GM23338 (cell line): ENCODE measurements around the gene SPOCK2. TPM values are rescaled to one million over a fixed set of nuclear protein-coding genes. Genes with fewer than 3 reads are reported as not detected.

ENCODE experiments used
- ATAC-seq: fragments of 200-7000 bp; cut with Tn5 transposase; 3 replicates; pipeline ENCODE4 v1.9.1; 2020
- DNase-seq: peaks from one replicate; pipeline ENCODE4 v3.0.0-alpha.2; 2015; ENCODE audit warnings: low spot score
- H2AFZ ChIP-seq: fragments of 200-600 bp; sonication (generic); 2 replicates; pipeline ENCODE4 v1.8.0; 2016; ENCODE audit warnings: antibody characterized with exemption, mild to moderate bottlenecking, moderate library complexity
- H3F3A ChIP-seq: fragments of 200-600 bp; sonication (generic); replicated peaks from 2 replicates; pipeline ENCODE4 v1.8.0; 2017; ENCODE audit warnings: antibody characterized with exemption, mixed run types, low read depth
- H3K27ac ChIP-seq: fragments of 200-600 bp; sonication (generic); 2 replicates; pipeline ENCODE4 v1.6.1; 2016; ENCODE audit warnings: low read depth
- H3K27me3 ChIP-seq: fragments of 200-600 bp; sonication (generic); 2 replicates; pipeline ENCODE4 v1.8.0; 2016; ENCODE audit warnings: mild to moderate bottlenecking, mixed run types, moderate library complexity; ENCODE audit not compliant: insufficient read depth
- H3K36me3 ChIP-seq: fragments of 200-600 bp; sonication (generic); 2 replicates; pipeline ENCODE4 v1.8.0; 2016; ENCODE audit warnings: mild to moderate bottlenecking; ENCODE audit not compliant: insufficient read depth
- H3K4me1 ChIP-seq: fragments of 200-600 bp; sonication (generic); 2 replicates; pipeline ENCODE4 v1.8.0; 2016; ENCODE audit warnings: mild to moderate bottlenecking, moderate library complexity; ENCODE audit not compliant: insufficient read depth
- H3K4me2 ChIP-seq: fragments of 200-600 bp; sonication (generic); 2 replicates; pipeline ENCODE4 v1.7.1; 2017; ENCODE audit warnings: mixed run types
- H3K4me3 ChIP-seq: fragments of 200-600 bp; sonication (generic); 2 replicates; pipeline ENCODE4 v1.6.1; 2016; ENCODE audit warnings: mixed run types
- H3K79me2 ChIP-seq: fragments of 200-600 bp; sonication (generic); replicated peaks from 2 replicates; pipeline ENCODE4 v1.8.0; 2017; ENCODE audit warnings: mild to moderate bottlenecking; ENCODE audit not compliant: insufficient read depth
- H3K9me2 ChIP-seq: fragments of 200-600 bp; sonication (generic); 2 replicates; pipeline ENCODE4 v1.8.0; 2017; ENCODE audit not compliant: insufficient read depth
- H4K20me1 ChIP-seq: fragments of 200-600 bp; sonication (generic); replicated peaks from 2 replicates; pipeline ENCODE4 v1.8.0; 2017; ENCODE audit warnings: mild to moderate bottlenecking; ENCODE audit not compliant: insufficient read depth
- H3K27ac Mint-ChIP-seq: 2 replicates; pipeline ENCODE4 v1.8.0; 2020; ENCODE audit warnings: inconsistent platforms, mild to moderate bottlenecking, moderate library complexity, mixed read lengths
- H3K27me3 Mint-ChIP-seq: 3 replicates; pipeline ENCODE4 v1.8.0; 2022; ENCODE audit warnings: low read depth, mild to moderate bottlenecking, moderate library complexity, mixed read lengths, inconsistent platforms; ENCODE audit not compliant: insufficient read depth, poor library complexity
- H3K36me3 Mint-ChIP-seq: 3 replicates; pipeline ENCODE4 v1.8.0; 2021; ENCODE audit warnings: low read depth, mild to moderate bottlenecking, inconsistent platforms, moderate library complexity, mixed read lengths
- H3K4me1 Mint-ChIP-seq: 3 replicates; pipeline ENCODE4 v1.8.0; 2020; ENCODE audit warnings: mild to moderate bottlenecking, inconsistent platforms, mixed read lengths
- H3K4me3 Mint-ChIP-seq: 3 replicates; pipeline ENCODE4 v1.8.0; 2021; ENCODE audit warnings: moderate library complexity, mild to moderate bottlenecking, inconsistent platforms, mixed read lengths
- H3K9me3 Mint-ChIP-seq: 3 replicates; pipeline ENCODE4 v1.8.0; 2020; ENCODE audit warnings: moderate library complexity, mild to moderate bottlenecking, inconsistent platforms, mixed read lengths
- CREB1 ChIP-seq: fragments of 250-450 bp; sonication (Bioruptor Pico); IDR thresholded peaks from 2 replicates; pipeline ENCODE4 v1.5.0; 2020; ENCODE audit warnings: low read depth, mild to moderate bottlenecking, moderate library complexity
- JUNB ChIP-seq: IDR thresholded peaks from one replicate; pipeline ENCODE4 v1.6.1; 2016; ENCODE audit warnings: antibody characterized with exemption; ENCODE audit not compliant: unreplicated experiment
- polyA plus RNA-seq: library from polyadenylated mRNA; unstranded; fragments of >200 nt; fragmentation: Nextera tagmentation; extraction: Ambion mirVana; gene quantifications from 2 replicates; pipeline ENCODE4 v1.2.1, GENCODE V29; 2016
- total RNA-seq: library from RNA; depleted of rRNA; stranded (reverse); fragments of >200 nt; shearing (Covaris generic); gene quantifications from 2 replicates; pipeline ENCODE4 v1.2.3, GENCODE V29; 2014
- TF ChIP-seq, protein P1 (sequence below): fragments of 250-450 bp; sonication (Bioruptor Pico); IDR thresholded peaks from 2 replicates; pipeline ENCODE4 v1.5.0; 2020; ENCODE audit warnings: mild to moderate bottlenecking, moderate library complexity

The SPOCK2 gene
- total and polyA plus RNA-seq, 2 experiments from 2014 or later = 1.3 to 3.6 TPM

DNA sequence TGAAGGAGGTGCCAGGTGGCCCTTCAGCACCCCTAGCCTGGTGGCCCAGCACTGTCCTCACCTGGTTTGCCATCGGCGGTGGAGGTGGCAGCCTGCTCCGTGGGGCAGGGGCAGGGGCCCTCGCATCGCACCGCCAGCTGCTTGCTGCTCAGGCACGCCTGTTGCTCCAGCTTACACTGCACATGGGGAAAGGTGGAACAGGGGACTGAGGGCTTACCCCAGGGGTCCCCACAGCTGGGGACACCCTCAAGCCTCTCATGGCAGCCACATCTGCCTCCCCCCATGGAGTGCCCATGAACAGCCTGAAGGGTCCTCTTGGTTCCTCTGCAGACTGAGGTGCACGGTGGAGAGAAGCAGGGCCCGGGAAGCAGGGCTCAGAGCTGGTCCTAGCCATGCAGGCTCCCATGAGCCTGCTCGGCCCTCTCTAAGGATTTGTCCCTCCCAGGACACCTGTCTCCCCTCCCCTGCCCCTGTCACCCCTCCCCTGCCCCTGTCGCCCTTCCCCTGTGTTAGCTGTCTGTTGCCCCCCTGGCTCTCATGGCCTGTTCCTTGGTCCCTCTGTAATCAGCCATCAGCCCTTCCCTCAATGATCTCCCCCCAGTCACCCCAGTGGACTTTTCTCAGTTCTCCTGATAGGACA is 20.1 kb downstream of the SPOCK2 start (continued):
- no peak for TF ChIP-seq CREB1 (CRISPR knock-in tag)

DNA sequence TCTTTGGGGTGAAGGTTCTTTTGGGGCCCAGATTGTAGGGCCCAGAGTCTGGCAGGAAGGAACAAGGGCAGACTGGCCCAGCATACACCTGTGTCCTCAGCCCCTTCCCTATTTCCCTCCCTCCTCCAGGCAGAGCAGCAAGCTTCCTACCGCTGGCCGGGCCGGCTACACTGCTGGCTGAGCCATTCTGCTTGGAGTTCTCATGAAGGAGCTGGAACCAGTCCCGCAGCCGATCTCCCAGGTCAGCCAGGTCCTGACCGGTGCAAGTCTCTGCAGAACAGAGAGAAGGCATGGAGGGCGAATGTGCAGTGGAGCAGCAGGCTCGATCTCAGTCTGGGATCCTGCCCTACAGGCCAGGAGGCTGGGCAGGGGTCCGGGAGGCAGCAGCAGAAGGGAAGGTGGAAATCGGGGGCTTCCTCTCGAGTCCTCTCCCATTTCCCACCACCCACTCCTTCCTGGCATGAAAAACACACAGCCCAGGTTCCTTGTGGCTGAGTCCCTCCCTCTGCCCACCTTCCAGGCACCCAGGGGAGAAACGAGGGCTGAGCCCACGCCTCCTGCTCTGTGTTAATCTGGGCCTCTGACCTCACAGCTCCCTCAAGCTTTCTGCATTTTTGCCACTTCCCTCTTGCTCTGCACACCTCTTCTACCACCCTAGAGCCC is 20.8 kb downstream of the SPOCK2 start:
- Histone ChIP-seq H2AFZ (no peak overlapping the region), H3K79me2 (no peaks in the 10 kb centered on the region), H4K20me1 (no peaks in the 10 kb centered on the region), H3K36me3 (no peaks in the 10 kb centered on the region; the same call in 1 of the 2 replicates), H3K4me3 (no peak overlapping the region), H3K27me3 (no peaks in the 10 kb centered on the region), H3F3A (no peaks in the 10 kb centered on the region), H3K9me2 (no peaks in the 10 kb centered on the region), H3K4me1 (no peaks in the 10 kb centered on the region), H3K27ac (no peak overlapping the region), H3K4me2 (no peak overlapping the region)
- DNase-seq (no peak), ATAC-seq (no peak)
- H3K27me3 Mint-ChIP-seq = peaks cover 15% of the 10 kb centered on the region
- no peak overlapping the region for H3K4me3 Mint-ChIP-seq
- TF ChIP-seq, protein P1, sequence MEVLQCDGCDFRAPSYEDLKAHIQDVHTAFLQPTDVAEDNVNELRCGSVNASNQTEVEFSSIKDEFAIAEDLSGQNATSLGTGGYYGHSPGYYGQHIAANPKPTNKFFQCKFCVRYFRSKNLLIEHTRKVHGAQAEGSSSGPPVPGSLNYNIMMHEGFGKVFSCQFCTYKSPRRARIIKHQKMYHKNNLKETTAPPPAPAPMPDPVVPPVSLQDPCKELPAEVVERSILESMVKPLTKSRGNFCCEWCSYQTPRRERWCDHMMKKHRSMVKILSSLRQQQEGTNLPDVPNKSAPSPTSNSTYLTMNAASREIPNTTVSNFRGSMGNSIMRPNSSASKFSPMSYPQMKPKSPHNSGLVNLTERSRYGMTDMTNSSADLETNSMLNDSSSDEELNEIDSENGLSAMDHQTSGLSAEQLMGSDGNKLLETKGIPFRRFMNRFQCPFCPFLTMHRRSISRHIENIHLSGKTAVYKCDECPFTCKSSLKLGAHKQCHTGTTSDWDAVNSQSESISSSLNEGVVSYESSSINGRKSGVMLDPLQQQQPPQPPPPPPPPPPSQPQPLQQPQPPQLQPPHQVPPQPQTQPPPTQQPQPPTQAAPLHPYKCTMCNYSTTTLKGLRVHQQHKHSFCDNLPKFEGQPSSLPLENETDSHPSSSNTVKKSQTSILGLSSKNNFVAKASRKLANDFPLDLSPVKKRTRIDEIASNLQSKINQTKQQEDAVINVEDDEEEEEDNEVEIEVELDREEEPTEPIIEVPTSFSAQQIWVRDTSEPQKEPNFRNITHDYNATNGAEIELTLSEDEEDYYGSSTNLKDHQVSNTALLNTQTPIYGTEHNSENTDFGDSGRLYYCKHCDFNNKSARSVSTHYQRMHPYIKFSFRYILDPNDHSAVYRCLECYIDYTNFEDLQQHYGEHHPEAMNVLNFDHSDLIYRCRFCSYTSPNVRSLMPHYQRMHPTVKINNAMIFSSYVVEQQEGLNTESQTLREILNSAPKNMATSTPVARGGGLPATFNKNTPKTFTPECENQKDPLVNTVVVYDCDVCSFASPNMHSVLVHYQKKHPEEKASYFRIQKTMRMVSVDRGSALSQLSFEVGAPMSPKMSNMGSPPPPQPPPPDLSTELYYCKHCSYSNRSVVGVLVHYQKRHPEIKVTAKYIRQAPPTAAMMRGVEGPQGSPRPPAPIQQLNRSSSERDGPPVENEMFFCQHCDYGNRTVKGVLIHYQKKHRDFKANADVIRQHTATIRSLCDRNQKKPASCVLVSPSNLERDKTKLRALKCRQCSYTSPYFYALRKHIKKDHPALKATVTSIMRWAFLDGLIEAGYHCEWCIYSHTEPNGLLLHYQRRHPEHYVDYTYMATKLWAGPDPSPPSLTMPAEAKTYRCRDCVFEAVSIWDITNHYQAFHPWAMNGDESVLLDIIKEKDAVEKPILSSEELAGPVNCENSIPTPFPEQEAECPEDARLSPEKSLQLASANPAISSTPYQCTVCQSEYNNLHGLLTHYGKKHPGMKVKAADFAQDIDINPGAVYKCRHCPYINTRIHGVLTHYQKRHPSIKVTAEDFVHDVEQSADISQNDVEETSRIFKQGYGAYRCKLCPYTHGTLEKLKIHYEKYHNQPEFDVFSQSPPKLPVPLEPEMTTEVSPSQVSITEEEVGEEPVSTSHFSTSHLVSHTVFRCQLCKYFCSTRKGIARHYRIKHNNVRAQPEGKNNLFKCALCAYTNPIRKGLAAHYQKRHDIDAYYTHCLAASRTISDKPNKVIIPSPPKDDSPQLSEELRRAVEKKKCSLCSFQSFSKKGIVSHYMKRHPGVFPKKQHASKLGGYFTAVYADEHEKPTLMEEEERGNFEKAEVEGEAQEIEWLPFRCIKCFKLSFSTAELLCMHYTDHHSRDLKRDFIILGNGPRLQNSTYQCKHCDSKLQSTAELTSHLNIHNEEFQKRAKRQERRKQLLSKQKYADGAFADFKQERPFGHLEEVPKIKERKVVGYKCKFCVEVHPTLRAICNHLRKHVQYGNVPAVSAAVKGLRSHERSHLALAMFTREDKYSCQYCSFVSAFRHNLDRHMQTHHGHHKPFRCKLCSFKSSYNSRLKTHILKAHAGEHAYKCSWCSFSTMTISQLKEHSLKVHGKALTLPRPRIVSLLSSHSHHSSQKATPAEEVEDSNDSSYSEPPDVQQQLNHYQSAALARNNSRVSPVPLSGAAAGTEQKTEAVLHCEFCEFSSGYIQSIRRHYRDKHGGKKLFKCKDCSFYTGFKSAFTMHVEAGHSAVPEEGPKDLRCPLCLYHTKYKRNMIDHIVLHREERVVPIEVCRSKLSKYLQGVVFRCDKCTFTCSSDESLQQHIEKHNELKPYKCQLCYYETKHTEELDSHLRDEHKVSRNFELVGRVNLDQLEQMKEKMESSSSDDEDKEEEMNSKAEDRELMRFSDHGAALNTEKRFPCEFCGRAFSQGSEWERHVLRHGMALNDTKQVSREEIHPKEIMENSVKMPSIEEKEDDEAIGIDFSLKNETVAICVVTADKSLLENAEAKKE (CRISPR knock-in tag) = no peak
- no peak for TF ChIP-seq JUNB
- H3K27ac Mint-ChIP-seq = no peak overlapping the region
- no peaks in the 10 kb centered on the region for H3K9me3 Mint-ChIP-seq
- peaks cover 4% of the 10 kb centered on the region; the same call in 2 of the 3 replicates for H3K4me1 Mint-ChIP-seq
- no peaks in the 10 kb centered on the region for H3K36me3 Mint-ChIP-seq
